HG03097 (cell line): ENCODE measurements around the gene LARP1.

Experiments used
- ATAC-seq: cut with Tn5 transposase; IDR thresholded peaks from one replicate; pipeline ENCODE4 v1.9.1; 2021; ENCODE audit not compliant: unreplicated experiment, low FRiP score

Gene LARP1

DNA sequence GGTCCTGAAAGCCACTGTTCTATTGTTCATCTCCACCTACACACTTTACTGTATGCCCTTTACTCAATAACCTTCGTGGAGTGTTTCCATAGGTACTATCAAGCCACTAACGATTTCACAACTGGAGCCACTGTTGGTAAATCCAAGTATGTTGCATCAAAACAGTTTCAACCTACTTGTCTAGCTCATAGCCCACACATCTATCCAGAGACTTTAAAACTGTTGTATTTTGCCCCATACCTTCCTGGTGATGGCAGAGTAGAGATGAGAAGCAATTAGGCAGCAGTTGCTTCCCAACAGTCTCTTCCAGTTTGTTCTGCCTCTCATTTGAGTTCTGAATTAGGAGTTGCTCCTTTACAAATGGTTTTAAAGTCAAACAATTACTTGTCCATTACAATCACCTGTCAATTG, 94.6 kb downstream of the LARP1 start:
- no peak for ATAC-seq

DNA sequence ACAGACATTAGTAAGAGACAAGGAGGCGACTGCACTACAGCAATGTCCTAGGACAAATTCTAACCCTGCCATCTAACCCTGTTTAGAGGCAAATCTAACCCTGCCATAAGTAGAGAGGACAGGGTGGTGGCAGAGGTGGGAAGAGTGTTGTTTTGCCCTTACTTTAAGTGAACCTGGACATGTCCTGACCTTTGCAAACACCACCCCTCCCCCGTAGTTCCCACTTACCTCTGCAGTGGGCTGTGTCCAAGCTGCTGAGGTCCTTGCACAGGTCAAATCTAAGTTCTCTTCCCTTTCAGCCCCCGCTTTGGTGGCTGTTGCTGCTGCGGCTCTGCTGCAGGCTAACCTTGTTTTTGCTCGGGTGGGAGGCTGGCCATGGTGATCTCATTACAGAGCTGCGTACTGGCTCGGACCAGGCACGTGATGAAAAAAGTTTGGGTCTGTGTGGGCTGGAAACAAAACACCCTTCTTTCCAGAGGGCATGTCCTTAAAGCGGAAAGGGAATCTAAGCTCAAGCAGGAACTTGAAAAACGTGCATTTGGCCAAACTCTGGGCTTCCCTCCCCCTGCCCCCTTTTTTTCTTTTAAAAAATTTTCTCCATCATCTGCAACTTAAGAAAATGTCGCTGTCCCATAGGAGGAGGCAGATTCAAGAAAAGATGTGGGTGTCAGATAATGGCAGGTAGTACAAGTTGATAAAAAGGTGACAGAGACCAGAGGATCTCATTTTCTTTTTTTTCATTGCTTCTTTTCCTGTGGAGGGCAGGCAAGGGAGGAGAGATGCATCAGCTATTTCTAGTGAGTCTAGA, 95.3 kb downstream of the LARP1 start, which contains the start of gene FAXDC2:
FAXDC2 (minus strand) TSS at position 349 of the 808 bp plus-strand sequence. CDS start 12,425 bp downstream, outside the sequence.
- no peak for ATAC-seq

DNA sequence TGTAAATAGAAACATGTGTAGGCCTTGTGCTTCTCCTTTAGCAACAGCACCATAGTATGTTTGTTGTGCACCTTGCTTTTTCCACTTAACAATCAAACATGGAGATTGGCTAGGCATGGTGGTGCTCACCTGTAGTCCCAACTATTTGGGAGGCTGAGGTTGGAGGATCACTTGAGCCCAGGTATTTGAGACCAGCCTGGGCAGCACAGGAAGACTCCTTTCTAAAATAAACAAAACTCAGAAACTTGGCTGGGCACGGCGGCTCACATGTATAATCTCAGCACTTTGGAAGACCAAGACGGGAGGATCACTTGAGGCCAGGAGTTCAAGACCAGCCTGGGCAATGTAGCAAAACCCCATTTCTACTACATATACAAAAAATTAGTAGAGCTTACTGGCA, 96.2 kb downstream of the LARP1 start:
- ATAC-seq = no peak

DNA sequence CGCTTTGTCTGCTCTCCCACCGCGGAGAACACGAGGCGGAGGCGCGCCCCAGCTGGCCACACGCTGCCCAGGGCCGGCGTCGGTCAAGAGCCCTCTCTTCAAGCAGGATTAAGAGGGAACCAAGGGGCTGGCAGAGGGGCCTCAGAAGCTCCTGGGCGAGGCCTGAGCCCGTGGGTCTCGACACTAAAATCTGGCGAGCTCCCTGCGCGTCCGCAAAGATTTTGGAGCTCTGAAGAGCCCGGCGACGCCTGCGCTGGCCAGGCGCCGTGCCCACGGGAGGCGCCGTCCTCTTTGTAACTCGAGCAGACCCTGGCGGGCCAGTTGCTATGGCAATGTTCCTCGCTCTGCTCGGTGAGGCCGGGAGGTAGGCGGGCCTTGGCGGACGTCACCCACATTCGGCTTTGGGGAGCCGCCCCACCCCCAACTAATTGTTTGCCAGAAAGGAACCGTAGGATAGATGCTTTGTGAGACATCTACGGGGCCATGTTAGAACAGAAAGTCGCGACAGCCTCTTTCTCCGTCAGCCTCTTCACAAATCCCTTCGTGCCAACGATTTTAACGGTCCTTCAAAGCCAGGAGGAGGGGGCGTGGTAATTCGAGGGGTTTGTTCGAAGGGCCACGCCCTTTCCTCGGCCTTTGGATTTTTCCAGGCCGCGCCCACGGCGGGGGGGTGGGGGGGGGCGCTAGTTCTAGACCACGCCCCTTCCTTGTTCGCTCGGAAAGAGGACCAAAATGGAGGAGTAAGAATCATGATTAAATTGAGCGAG, 102.5 kb downstream of the LARP1 start:
- ATAC-seq = peak; percentile 52

DNA sequence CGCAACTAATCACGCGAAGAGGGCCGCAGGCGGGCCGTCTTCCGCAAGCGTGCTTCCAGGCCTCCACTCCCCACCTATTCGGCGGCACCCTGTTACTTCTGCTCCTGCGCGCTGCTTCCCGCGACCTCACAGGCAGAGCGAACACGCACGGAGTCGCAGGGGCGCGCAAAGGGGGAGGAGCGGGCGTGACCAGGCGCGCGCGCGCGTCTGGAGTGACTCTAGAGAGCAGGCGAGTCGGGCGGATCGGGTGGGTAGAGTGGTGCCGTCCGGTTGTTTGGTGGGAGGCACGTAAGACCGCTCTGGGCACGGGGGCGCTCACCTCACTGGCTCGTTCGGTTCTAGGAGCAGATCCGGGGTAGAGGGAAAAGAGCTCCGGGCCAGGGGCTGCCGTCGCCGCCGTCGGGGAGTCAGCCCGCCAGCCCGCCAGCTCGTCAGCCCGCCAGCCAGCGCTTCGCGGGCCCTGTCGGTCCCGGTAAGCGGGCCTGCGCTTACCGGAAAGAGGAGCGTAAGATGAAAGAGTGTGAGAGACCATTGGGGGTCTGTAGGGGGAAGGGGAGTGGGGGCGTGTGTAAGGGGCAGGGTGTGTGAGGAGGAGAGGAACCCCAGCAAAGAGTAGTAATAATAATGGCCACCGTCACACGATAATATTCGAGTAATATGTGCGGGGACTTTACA, 103.3 kb downstream of the LARP1 start, which contains the start of gene CNOT8:
CNOT8 (plus strand) TSS at position 331 of the 675 bp plus-strand sequence. CDS start 4,652 bp downstream, outside the sequence.
- ATAC-seq = peak; percentile 81

DNA sequence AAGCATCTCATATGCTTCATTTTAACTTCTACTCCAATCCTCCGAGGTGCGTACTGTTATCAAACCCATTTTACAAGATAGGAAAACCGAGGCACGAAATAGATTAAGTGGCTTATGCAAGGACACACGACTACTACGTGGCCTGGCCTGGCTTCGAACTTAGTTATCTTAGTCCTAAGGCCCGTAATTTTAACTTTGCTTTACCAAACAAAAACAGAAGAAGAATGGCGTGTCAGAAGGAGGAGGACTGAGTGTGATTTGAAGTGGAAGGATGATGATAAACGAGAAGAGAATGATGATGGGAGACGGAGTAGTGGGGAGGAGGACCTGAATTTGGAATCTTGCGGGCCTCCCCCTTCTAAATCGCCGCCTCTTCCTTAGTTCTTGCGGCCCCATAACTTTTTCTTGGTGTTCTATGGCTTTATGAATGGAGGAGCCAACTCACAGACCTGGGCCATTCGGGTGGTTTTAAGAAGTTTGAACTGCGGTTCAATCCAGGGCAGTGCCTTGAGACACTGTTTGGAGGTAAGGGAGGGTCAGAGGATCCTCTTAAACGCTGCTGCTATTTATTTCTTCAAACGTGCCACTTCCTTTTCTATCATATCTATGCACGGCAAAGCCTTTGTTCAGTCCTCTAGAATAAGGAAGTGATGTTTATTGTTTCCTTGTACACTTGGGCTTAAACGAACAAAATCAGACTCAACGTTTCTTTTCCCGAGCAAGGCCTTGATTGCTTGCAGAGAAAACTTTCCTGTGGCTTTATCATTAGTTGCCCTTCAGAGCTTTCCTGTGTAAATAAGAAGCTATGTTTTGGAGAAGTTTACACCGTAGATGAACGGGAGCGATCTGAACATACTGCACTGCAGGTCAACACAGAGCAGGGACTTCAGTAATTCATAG, 104.0 kb downstream of the LARP1 start:
- no peak for ATAC-seq

DNA sequence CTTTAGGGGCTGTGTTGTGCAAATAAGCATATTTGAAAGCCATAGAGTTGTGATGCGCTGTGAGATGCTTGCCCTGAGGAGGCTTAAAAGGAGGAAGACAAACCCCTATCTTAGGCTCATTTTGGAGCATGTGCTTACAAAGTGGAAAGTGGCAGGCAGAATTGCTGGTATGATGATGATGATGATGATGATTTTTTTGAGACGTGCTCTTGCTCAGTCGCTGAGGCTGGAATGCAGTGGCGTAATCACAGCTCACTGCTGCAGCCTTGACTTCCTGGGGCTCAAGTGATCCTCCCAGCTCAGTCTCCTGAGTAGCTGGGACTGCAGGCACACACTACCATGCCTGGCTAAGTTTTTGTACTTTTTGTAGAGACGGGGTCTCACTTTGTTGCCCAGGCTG, 104.9 kb downstream of the LARP1 start:
- ATAC-seq = no peak

DNA sequence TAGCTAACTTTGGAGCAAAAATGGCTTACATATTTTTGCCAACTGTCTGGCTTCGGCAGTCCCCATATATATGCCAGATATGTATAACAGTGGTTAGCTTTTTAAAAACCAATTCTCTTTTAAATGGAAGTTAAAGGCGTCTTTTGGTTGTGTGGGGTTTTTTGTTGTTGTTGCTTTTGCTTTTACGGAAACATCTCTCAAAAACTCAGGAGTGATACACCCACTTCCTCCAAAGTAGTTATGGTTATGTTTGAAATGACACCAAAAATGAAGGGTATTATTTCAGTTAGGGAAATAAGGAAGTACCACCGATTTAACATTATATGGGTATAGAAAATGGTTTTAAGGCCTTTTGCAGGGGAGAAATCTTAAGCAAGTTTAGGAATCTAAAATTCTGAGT, 105.6 kb downstream of the LARP1 start:
- no peak for ATAC-seq

DNA sequence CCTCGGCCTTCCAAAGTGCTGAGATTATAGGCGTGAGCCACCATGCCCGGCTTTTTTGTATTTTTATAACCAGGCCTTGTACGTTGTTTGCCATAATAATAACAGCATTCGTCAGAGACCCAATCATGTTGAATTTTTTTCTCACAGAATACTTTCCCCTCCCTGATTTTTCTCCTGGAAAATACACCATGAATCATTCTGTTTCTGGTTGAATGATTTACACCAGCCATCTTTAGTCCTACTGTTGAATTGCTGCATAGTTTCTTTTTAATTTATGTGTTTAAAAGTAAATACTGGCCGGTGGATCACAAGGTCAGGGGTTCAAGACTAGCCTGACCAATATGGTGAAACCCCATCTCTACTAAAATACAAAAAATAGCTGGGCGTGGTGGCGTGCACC, 106.8 kb downstream of the LARP1 start:
- ATAC-seq = no peak

DNA sequence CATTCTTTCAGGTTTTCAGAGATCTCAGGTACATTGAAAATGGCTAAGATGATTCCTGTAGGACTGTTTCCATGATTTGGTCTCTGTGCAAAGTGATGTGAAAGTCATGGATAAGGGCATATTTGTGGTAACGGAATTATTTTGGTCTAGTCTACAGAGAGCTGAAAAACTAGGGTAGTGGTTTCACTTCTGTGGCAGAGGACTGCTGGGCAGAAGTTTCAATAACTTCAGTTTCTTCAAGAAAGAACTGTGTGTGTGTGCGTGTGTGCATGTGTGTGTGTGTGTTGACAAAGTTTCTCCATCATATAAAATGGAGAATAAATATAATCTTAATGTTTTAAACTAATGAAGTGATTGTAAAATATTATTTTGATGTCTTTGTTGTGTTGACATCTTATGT, 107.6 kb downstream of the LARP1 start:
- ATAC-seq = no peak

DNA sequence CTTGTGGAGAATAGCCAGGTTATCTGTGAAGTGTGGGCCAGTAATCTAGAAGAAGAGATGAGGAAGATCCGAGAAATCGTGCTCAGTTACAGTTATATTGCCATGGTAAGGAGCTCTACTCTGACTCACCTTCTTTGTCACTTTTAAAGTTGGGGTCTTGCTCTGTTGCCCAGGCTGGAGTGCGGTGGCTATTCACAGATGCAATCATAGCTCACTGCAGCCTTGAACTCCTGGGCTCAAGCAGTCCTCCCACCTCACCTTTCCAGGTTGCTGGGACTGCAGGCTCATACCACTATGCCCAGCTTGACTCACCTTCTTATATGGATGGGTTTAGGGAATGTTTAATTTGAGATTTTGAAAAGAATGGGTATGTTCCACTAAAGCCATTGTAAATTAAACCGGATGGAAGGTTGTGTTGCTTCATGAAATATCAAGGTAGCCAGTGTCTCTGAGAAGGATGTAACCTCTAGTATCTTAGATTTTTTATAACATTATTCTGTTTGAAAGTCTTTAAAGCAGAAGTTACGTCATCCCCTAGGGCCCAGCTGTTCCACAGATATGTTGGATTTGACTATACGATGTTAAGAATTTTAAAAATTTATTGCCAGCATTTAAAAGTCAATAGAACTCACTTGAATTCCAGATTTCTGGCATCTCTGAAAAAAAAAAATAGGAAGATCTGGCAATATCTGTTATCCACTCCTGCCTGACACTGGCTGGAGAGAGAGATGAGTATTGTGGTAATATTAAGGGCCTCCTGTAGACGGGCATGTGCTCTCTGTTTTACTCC, 108.3 kb downstream of the LARP1 start:
- no peak for ATAC-seq

DNA sequence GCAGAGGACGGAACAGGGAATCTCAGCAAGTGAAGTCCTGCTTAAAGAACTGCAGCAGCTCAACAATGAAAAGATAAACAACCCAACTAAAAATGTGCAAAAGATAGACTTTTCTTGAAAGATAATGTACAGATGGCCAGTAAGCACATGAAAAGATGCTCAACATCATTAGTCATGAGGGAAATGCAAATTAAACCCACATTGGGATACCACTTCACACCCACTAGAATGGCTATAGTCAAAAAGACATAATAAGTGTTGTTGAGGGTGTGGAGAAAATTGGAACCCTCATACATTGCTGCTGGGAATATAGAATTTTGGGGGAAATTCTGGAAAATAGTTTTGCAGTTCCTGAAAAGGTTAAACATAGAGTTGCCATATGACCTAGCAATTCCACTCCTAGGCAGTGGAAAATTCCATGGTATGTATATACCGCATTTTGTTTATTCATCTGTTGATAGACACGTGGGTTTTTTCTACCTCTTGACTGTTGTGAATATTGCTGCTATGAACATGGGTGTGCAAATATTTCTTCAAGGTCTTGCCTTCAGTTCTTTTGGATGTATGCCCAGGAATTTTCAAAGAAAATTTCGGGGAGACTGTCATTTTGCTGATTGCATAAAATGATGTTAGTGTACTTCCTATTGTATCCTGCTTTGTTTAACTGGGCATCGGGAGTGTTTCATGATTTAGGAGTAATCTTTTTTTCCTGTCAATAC, 110.4 kb downstream of the LARP1 start:
- no peak for ATAC-seq

DNA sequence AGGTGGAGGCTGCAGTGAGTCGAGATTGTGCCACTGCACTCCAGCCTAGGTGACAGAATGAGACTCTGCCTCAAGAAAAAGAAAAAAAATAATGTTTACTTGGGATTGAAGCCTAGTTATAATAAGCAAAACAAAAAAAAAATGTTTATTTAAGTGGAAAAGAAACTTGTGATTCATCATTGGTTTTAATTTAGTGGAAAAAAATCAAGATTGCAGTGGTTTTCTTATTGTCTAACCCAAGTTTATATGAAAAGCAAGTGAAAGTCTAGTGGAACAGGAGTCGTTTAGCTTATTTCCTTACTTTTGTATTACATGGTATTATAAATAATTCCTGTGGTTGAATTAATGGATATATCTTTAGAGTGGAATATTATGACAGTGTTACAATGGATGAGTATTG, 111.7 kb downstream of the LARP1 start:
- no peak for ATAC-seq
